Erythroblast (primary cell): ENCODE data around the gene SOX6.

Experiments used
- GATA1 ChIP-seq: IDR thresholded peaks from 2 replicates; pipeline ENCODE4 v1.6.1; 2011; ENCODE audit warnings: low read depth, mild to moderate bottlenecking, control low read depth, low read length, moderate library complexity
- POLR2A ChIP-seq: IDR thresholded peaks from 2 replicates; pipeline ENCODE4 v1.6.1; 2011; ENCODE audit warnings: mild to moderate bottlenecking, low read length

- no peak for TF ChIP-seq POLR2A
- no peak for TF ChIP-seq GATA1
Measured at GRCh38 chr11:16262645-16262955, 93.7 kb downstream of the SOX6 start.
